Astrocyte of the cerebellum (primary cell): ENCODE data around the gene SLC28A2.
"Not testable (repeated sequence)": the region's sequence is repeated elsewhere in the genome, so short reads cannot be mapped to it uniquely, and the experiment has no call there.

Experiments used
- DNase-seq: peaks from one replicate; pipeline ENCODE4 v3.0.0-alpha.2; 2011; ENCODE audit warnings: low read depth
- H3K4me3 ChIP-seq: 2 replicates; pipeline ENCODE4 v1.5.1; 2011; ENCODE audit warnings: mild to moderate bottlenecking, low read depth, low read length, moderate library complexity
- CTCF ChIP-seq: IDR thresholded peaks from 2 replicates; pipeline ENCODE4 v1.5.1; 2012; ENCODE audit warnings: low read length, low read depth, moderate library complexity, mild to moderate bottlenecking; ENCODE audit errors: missing control alignments
- in situ Hi-C: cut with HindIII; loops from 2 replicates; pipeline ENCODE4 v1.10.0; 2017; ENCODE audit warnings: low sequenced_read_pairs

SLC28A2 gene

GRCh38 chr15:45276831-45277230, 24.8 kb downstream of the SLC28A2 start:
- DNase-seq = peak; percentile 4
- H3K4me3 ChIP-seq = no peak overlapping the region
- TF ChIP-seq CTCF = peak; percentile 47
- in situ Hi-C loops = no loop called here

- no peak for TF ChIP-seq CTCF
- DNase-seq = peak; percentile 92
- peak overlapping the region; percentile 70 for H3K4me3 ChIP-seq
- in situ Hi-C loops = no loop called here
These were observed 27.1 kb downstream of the SLC28A2 start for GRCh38 chr15:45279024-45279698.

- TF ChIP-seq CTCF = no peak
- no peak for DNase-seq
- in situ Hi-C loops = no loop called here
- H3K4me3 ChIP-seq = no peak overlapping the region
These were observed 33.4 kb downstream of the SLC28A2 start for GRCh38 chr15:45285413-45285812.

- H3K4me3 ChIP-seq = no peak overlapping the region
- no peak for DNase-seq
- no peak for TF ChIP-seq CTCF
- in situ Hi-C loops = no loop called here
These were observed 35.4 kb downstream of the SLC28A2 start for GRCh38 chr15:45287390-45287956.

- no peak overlapping the region for H3K4me3 ChIP-seq
- in situ Hi-C loops = no loop called here
- no peak for TF ChIP-seq CTCF
- DNase-seq = no peak
These were observed 36.9 kb downstream of the SLC28A2 start for GRCh38 chr15:45288947-45289346.

- TF ChIP-seq CTCF = no peak
- DNase-seq = no peak
- no peak overlapping the region for H3K4me3 ChIP-seq
- in situ Hi-C loops = no loop called here
These were observed 40.0 kb downstream of the SLC28A2 start for GRCh38 chr15:45291822-45292582.

GRCh38 chr15:45293326-45293725, 41.3 kb downstream of the SLC28A2 start:
- DNase-seq, H3K4me3 ChIP-seq, in situ Hi-C loops: not testable (repeated sequence)

- DNase-seq, H3K4me3 ChIP-seq, in situ Hi-C loops: not testable (repeated sequence)
These were observed 46.9 kb downstream of the SLC28A2 start for GRCh38 chr15:45298964-45299378.
